Osteoblast (primary cell): ENCODE measurements around the gene CACNA2D1. TPM values are rescaled to one million over a fixed set of nuclear protein-coding genes. Genes with fewer than 3 reads are reported as not detected.
A peak's percentile ranks its signal among the peaks of the same experiment; 100 is the strongest.

Source experiments
- DNase-seq: peaks from one replicate; pipeline ENCODE4 v3.0.0; 2011; ENCODE audit warnings: low spot score, mixed read lengths; ENCODE audit not compliant: insufficient read length; ENCODE audit errors: missing footprints
- H2AFZ ChIP-seq: 2 replicates; pipeline ENCODE4 v1.6.0; 2011; ENCODE audit warnings: mild to moderate bottlenecking, low read length
- H3K27ac ChIP-seq: 2 replicates; pipeline ENCODE4 v1.5.1; 2011; ENCODE audit warnings: mild to moderate bottlenecking, low read depth, low read length, moderate library complexity
- H3K27me3 ChIP-seq: 2 replicates; pipeline ENCODE4 v1.6.0; 2012; ENCODE audit warnings: mild to moderate bottlenecking, control low read depth, inconsistent platforms, low read length, moderate library complexity; ENCODE audit not compliant: insufficient read depth
- H3K36me3 ChIP-seq: 2 replicates; pipeline ENCODE4 v1.5.1; 2011; ENCODE audit warnings: mild to moderate bottlenecking, low read length, control low read depth, moderate library complexity; ENCODE audit not compliant: insufficient read depth
- H3K4me1 ChIP-seq: 2 replicates; pipeline ENCODE4 v1.5.1; 2011; ENCODE audit warnings: mild to moderate bottlenecking, low read length, control low read depth, moderate library complexity; ENCODE audit not compliant: insufficient read depth
- H3K4me2 ChIP-seq: 2 replicates; pipeline ENCODE4 v1.6.0; 2011; ENCODE audit warnings: mild to moderate bottlenecking, low read length; ENCODE audit not compliant: insufficient read depth
- H3K4me3 ChIP-seq: fragments of 200-600 bp; sonication (generic); 3 replicates; pipeline ENCODE4 v1.5.1; 2012; ENCODE audit warnings: mild to moderate bottlenecking, low read length, inconsistent platforms; ENCODE audit not compliant: insufficient read depth
- H3K79me2 ChIP-seq: 2 replicates; pipeline ENCODE4 v1.6.0; 2012; ENCODE audit warnings: mild to moderate bottlenecking, low read length, control low read depth, inconsistent platforms; ENCODE audit not compliant: insufficient read depth
- H3K9me3 ChIP-seq: 2 replicates; pipeline ENCODE4 v1.5.1; 2011; ENCODE audit warnings: low read depth, low read length, control low read depth
- H4K20me1 ChIP-seq: 2 replicates; pipeline ENCODE4 v1.6.0; 2012; ENCODE audit warnings: mild to moderate bottlenecking, low read length, control low read depth; ENCODE audit not compliant: insufficient read depth
- total RNA-seq: library from RNA; depleted of rRNA; stranded (reverse); fragments of >200 nt; gene quantifications from 2 replicates; pipeline ENCODE4 v1.2.3, GENCODE V29; 2012
- TF ChIP-seq, protein P1 (sequence below): IDR thresholded peaks from 2 replicates; pipeline ENCODE4 v1.5.1; 2011; ENCODE audit warnings: mild to moderate bottlenecking, low read depth, low read length, moderate library complexity; ENCODE audit errors: extremely low read depth

The CACNA2D1 gene
- total RNA-seq, 1 donor, result 145 TPM

DNA sequence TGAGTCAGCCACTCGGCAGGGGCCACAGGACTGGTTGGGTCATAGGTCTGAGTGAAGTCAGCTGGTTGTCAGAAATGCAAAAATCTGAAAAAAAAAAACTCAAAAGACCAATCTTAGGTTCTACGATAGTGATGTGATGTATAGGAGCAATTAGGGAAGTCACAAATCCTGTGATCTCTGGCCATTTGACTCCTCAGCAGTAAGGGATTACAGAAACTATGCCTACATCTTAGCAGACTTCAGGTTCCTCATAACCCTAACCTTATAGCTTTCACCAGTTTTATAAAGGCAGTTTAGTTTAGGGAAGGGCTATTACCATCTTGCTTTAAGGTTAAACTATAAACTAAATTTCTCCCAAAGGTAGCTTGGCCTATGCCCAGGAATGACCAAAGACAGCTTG is 510.6 kb downstream of the CACNA2D1 start:
- Histone ChIP-seq H4K20me1 (no peaks in the 10 kb centered on the region), H3K27ac (no peak overlapping the region), H3K4me3 (no peak overlapping the region), H3K9me3 (no peaks in the 10 kb centered on the region), H3K36me3 (no peaks in the 10 kb centered on the region), H2AFZ (no peak overlapping the region), H3K79me2 (no peaks in the 10 kb centered on the region), H3K4me1 (peaks cover 6% of the 10 kb centered on the region), H3K4me2 (no peak overlapping the region), H3K27me3 (no peaks in the 10 kb centered on the region)
- no peak for DNase-seq
- TF ChIP-seq, protein P1, sequence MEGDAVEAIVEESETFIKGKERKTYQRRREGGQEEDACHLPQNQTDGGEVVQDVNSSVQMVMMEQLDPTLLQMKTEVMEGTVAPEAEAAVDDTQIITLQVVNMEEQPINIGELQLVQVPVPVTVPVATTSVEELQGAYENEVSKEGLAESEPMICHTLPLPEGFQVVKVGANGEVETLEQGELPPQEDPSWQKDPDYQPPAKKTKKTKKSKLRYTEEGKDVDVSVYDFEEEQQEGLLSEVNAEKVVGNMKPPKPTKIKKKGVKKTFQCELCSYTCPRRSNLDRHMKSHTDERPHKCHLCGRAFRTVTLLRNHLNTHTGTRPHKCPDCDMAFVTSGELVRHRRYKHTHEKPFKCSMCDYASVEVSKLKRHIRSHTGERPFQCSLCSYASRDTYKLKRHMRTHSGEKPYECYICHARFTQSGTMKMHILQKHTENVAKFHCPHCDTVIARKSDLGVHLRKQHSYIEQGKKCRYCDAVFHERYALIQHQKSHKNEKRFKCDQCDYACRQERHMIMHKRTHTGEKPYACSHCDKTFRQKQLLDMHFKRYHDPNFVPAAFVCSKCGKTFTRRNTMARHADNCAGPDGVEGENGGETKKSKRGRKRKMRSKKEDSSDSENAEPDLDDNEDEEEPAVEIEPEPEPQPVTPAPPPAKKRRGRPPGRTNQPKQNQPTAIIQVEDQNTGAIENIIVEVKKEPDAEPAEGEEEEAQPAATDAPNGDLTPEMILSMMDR, result no peak

DNA sequence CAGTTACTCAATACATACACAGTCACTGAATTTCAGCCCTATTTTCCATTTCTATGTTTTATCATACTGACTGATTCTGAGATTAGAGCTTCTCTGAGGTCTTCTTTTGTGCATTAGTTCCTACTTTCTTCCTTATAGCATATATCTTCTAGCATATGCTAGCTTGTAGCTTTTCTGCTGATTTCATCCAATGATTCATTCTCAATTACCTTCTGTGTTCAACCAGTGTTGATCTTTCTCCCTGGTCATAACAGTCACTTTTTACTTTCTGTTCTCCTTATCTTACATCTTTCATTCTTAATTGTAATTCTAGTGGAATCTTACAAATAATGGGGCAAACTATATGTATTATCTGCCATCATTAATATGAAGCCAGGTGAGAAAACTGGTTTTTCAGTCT is 514.2 kb downstream of the CACNA2D1 start:
- Histone ChIP-seq H2AFZ (no peak overlapping the region), H3K9me3 (no peaks in the 10 kb centered on the region), H3K4me3 (peak overlapping the region; percentile 20), H4K20me1 (no peaks in the 10 kb centered on the region), H3K36me3 (no peaks in the 10 kb centered on the region), H3K27me3 (no peaks in the 10 kb centered on the region), H3K4me1 (peaks cover 14% of the 10 kb centered on the region), H3K4me2 (peak overlapping the region; percentile 56), H3K79me2 (no peaks in the 10 kb centered on the region), H3K27ac (peak overlapping the region; percentile 31)
- TF ChIP-seq, protein P1, result no peak
- peak; percentile 43 for DNase-seq

DNA sequence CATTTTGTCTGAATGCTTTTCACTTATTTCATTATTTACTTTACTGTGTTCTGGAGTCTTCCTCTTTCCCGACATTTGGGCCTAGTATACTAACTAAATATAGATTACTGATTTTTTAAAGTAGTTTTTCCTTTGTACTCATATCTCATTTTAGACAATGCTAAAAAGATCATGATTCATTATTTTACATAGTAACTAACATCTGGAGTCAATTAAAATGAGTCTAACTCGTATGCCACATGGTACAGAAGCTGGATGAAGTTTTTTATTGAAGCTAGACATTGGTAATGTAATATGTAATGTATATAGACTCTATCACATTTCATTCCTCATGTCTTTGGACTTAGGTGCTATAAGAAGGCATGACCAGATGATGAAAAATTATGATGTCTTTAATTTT is 517.4 kb downstream of the CACNA2D1 start:
- TF ChIP-seq, protein P1, result no peak
- no peaks in the 10 kb centered on the region for H3K79me2 ChIP-seq
- H4K20me1 ChIP-seq, result no peaks in the 10 kb centered on the region
- H2AFZ ChIP-seq, result no peak overlapping the region
- no peaks in the 10 kb centered on the region for H3K9me3 ChIP-seq
- no peaks in the 10 kb centered on the region for H3K36me3 ChIP-seq
- DNase-seq, result peak; percentile 21
- H3K27ac ChIP-seq, result no peak overlapping the region
- H3K27me3 ChIP-seq, result no peaks in the 10 kb centered on the region
- H3K4me3 ChIP-seq, result no peak overlapping the region
- H3K4me2 ChIP-seq, result no peak overlapping the region
- H3K4me1 ChIP-seq, result peaks cover 14% of the 10 kb centered on the region

DNA sequence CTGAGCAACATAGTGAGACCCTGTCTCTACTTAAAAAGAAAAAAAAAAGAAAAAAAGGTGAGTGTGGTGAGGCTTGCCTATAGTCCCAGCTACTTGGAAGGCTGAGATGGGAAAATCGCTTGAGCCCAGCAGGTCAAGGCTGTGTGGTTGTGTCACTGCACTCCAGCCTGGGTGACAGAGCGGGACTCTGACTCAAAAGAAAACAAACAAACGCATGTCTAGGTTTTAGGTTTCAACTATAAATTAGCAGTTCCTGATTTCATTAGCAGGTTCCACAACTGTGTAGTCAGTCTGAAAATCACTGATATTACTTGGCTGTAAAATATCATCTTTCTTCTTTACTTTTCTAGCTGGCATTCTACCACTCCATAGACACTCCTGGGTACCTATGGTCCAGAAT is 518.0 kb downstream of the CACNA2D1 start:
- Histone ChIP-seq H3K4me2 (no peak overlapping the region), H3K27me3 (no peaks in the 10 kb centered on the region), H4K20me1 (no peaks in the 10 kb centered on the region), H3K9me3 (no peaks in the 10 kb centered on the region), H2AFZ (no peak overlapping the region), H3K4me3 (no peak overlapping the region), H3K36me3 (no peaks in the 10 kb centered on the region), H3K27ac (no peak overlapping the region), H3K79me2 (no peaks in the 10 kb centered on the region), H3K4me1 (peaks cover 14% of the 10 kb centered on the region)
- TF ChIP-seq, protein P1, result no peak
- DNase-seq, result no peak
